LoVo (cell line): ENCODE measurements around the gene CCDC107.
"Not testable (repeated sequence)": the region's sequence is repeated elsewhere in the genome, so short reads cannot be mapped to it uniquely, and the experiment has no call there.

Source experiments
- DNase-seq: peaks from one replicate; pipeline ENCODE4 v3.0.0-alpha.2; 2016; ENCODE audit warnings: low spot score

CCDC107 gene

DNA sequence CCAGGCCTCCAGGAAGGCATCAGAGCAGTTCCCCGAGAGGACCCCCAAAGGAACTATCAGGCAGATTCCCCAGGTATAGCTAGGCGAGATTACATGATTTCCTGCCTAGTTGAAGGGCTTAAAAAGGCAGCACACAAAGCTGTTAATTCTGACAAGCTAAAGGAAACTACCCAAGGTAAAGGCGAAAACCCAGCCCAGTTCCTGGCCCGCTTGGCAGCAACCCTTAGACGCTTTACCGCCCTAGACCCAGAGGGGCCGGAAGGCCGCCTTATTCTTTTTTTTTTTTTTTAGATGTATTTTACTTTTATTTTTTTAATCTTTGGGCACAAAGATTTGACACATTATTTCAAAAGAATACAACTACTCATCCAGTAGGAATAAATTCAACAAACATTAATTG, 19.3 kb upstream of the CCDC107 start:
- DNase-seq = not testable (repeated sequence)

DNA sequence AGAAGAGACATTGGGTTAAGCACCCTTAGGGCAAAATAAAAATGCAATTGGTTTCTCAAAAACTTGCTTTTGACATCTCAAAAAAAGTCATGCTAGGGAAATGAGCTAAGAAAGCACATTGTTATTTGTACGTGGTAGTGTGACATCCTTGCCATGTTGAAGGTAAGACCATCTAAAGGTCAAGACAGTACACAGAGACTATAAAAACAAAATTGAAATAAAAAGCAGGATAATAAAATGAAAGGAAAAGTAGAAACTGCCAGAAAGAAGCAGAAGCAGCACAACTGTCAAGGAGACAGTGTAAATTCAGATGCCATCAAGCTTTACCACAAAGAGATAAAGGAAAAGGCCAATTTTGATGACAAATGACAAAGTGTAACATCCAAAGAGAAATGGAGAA, 18.9 kb upstream of the CCDC107 start:
- DNase-seq = not testable (repeated sequence)

DNA sequence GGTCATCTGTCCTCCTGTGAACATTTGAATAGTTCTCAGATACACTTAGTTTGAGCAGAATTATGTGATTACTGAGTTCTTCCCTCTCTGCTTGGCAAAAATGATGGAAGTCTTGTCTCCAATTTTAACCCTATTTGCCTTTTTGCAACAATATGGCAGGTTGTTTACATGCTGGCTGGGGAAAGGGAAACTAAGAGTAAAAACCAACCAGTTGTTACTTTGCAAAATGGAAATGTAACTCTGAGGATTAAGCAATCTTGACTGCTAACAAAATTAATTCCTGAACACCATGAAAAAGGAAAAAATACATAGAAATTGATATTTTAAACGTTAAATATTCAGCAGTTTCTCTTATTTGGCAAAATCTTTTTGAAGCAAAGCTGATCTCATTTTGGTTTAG, 18.5 kb upstream of the CCDC107 start:
- DNase-seq = no peak

DNA sequence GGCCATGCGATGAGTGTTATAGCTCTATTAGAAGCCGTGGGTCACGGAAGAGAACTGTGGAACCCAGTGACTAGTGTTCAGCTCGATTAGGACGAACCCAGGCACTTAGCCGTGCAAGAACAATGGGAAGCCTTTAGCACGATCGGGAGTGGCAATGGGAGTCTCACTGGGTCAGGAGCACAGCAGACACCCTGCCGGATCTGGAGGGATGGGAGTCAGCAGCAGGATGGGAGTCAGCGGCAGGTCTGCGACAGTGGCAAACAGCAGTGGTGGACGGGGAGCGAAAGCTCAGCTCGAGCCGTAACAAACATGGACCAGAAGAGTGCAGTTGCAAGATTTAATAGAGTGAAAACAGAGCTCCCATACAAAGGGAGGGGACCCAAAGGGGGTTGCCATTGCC, 17.7 kb upstream of the CCDC107 start:
- not testable (repeated sequence) for DNase-seq

DNA sequence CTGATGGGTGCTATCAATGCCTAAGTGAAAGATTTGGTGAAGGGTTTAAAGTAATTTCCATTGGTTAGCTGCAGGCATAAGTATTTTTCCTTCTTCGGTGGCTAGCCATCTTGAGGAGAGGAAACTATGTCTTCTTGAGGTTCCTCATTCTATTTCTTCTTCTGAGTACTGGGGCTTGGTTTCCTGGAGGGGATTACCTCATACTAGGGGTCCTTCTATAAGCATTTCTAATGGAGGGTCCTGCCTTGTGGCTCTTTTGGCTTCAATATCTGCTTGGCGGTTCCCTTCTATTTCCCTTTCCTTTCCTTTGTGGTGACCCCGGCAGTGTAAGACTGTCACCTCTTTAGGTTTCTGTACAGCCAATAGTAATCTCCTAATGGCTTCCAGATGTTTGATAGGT, 16.6 kb upstream of the CCDC107 start:
- not testable (repeated sequence) for DNase-seq

DNA sequence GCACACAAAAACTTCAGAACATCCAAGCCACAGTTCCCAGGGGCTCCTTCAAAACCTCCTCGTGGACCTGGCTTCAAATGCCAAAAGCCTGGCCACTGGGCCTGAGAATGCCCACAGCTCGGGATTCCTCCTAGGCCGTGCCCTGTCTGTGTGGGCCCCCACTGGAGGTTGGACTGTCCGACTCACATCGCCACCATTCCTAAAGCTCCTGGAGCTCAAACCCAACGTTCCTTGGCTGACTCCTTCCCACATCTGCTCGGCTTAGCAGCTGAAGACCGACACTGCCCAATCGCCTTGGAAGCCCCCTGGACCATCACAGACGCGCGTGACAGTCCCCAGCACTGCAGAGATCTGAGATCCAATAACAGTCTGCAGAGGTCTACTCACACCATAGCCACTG, 15.0 kb upstream of the CCDC107 start:
- no peak for DNase-seq

GRCh38 chr9:35645736-35646135, 12.4 kb upstream of the CCDC107 start:
- DNase-seq = not testable (repeated sequence)

DNA sequence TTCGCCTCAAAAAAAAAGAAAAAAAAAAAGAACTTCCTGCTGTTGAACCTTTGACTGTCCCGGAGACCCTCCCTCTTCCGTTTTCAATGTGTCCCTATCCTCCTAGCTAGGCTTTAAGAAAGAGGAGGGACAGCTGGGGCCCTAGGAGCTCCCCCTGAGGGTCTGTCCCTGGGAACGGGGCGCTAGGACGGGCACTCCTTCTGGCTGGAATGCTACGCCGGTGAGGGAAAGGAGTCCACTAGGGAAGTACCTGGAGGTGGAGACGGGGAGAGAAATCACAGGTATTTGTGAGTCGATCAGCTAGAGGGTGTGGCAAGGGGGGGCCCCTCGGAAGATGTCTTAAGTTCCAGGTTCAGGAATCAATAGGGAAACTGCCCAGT, 11.9 kb upstream of the CCDC107 start:
- DNase-seq = peak; percentile 55

DNA sequence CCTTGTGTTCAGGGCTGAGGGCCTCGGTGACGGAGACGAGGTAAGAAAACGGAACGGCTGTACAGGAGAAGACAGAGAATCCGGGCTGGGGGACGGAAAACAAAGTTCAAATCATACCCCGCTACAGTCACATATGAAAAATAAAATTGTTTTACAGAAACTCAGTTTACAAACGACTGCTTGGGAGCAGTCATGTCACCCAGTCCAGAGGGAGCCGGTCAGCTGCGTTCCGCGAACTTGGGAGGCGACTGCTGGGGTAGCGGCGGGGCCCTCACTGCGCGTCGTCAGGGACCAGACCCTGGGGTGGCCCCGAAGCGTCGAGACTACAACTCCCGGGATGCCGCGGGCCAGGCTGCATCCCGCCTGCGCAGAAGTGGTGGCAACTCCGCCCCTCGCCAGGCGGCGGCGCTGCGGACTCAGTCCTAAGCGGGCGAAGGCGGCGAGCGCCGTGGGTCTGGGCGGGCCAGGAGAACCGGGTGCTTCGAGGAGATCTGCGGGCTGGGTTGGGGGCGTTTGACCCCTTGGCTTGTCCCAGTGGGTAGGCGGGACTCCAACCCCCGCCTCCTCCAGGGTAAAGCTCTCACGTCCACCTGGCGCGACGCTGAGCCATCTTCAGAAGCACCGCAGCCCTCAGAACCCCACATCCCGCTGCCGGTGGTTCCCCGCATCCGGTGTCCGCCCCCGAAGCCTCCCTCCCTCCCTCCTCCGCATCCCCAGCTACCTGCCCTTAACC, 11.4 kb upstream of the CCDC107 start:
- DNase-seq = peak; percentile 92

GRCh38 chr9:35649431-35650340, 8.4 kb upstream of the CCDC107 start:
- DNase-seq = no peak

DNA sequence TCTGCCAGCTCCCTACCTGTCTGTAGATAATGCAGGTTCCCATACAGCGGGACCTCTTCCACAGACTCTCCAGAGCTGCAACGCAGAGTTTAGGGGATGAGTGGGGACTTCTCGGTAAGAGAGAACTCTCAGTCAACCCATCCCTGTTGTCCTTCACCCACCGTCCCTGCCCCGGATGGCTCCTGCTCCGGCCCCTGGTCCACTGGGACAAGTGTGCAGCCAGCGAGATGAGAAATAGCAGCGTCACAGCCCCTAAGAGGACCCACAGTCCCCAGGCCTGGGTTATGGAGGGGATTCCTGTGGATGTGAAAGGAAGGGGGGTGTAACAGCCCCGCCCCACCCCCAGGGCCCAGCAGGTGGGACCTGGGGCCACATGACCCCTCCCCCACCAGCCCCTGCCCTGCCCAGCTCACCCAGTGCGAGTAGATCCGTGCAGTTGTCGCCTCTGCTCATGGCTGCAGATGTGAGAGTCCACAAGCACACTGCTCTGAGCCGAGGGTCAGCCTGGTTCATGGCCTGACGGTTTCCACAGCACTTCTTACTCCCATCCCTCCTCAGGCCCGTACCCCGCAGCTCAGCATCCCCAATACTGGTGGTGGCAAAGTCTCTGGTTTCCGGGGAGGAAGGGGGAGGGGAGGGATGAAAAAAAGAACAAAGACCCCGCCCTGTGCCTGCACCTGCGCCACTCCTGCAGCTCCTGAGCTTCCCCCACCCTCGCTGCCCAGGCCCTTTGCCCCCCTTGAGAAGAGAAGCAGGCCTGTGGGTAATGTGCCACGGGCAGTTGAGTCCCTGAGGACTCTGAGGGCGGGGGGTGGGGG, 7.5 kb upstream of the CCDC107 start, which contains the start of gene SIT1:
Gene SIT1 (minus strand): TSS at position 591 of the 818 bp plus-strand sequence. CDS start 78 bp downstream, at position 513.
- no peak for DNase-seq

GRCh38 chr9:35651956-35652828, 5.9 kb upstream of the CCDC107 start:
- no peak for DNase-seq

DNA sequence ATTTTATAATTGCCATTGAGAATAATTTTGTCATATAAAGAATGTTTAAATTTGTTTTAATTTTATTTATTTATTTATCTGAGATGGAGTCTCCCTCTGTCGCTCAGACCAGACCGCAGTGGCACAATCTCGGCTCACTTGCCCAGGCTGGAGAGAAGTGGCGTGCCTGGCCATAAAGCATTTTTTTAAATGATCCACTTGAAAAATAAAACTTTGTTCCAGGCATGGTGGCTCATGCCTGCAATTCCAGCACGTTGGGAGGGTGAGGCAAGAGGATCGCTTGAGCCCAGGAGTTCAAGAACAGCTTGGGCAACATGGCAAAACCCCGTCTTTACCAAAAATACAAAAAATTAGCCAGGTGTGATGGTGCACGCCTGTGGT, 5.3 kb upstream of the CCDC107 start:
- DNase-seq = no peak

DNA sequence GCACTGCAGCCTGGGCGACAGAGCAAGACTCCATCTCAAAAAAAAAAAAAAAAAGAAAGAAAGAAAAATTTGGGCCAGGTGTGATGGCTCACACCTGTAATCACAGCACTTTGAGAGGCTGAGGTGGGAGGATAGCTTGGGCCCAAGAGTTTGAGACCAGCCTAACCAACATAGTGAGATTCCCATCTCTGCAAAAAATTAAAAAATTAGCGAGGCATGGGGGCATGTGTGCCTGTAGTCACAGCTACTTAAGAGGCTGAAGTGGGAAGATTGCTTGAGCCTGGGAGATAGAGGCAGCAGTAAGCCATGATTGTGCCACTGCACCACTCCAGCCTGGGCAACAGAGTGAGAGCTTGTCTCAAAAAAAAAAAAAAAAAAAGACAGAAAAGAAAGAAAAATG, 4.5 kb upstream of the CCDC107 start:
- DNase-seq = no peak

GRCh38 chr9:35656348-35656747, 1.7 kb upstream of the CCDC107 start:
- no peak for DNase-seq

DNA sequence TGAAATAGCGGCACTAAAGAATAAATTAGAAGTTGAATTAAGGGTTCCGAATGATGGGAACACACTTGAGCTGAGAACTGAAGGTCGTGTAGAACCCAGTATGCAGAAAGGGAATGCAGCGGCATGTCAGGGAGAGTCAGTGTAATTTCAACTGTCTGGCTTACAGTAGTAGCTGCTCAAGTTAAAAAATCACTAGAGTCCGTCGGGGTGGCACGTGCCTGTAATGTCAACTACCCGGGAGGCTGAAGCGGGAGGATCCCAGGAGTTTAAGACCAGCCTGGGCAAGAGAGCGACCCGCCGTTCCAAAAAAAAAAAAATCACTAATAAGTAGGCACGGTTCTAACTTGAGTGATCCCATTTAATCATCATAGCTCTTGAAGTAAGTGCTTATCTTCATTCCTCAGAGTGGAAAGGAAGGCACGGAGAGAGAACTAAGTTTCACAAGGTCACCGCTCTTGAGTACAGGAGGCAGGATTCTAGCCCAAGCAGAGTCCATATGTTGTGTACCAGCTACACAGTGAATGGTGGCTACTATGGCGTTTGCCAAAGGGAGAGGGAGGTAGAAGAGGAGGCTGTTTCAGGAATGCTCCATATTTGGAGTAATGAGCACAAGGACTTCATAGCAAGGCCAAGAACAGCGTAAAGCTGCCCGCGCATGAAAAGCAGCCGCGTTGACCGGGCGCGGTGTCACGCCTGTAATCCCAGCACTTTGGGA, 1.1 kb upstream of the CCDC107 start:
- no peak for DNase-seq

GRCh38 chr9:35657546-35658136, 451 bp upstream of the CCDC107 start, which contains the start of gene RMRP:
Gene RMRP (minus strand): TSS chr9:35658019.
- DNase-seq = peak; percentile 98

GRCh38 chr9:35658968-35659220, 802 bp downstream of the CCDC107 start:
- DNase-seq = no peak

- no peak for DNase-seq
Measured at GRCh38 chr9:35659340-35659739, 1.2 kb downstream of the CCDC107 start.

GRCh38 chr9:35660966-35661415, 2.9 kb downstream of the CCDC107 start:
- no peak for DNase-seq
